Heart right ventricle (tissue), 16 donors: ENCODE results near the gene FAM131C. TPM values are rescaled to one million over a fixed set of nuclear protein-coding genes. Genes with fewer than 3 reads are reported as not detected.
"Not testable (repeated sequence)": the region's sequence is repeated elsewhere in the genome, so short reads cannot be mapped to it uniquely, and the experiment has no call there.

Experiments
- ATAC-seq, 8 donors: fragments of 200-7000 bp; cut with Tn5 transposase; one replicate each; pipeline ENCODE4 v1.9.1; 2020; ENCODE audit warnings: mild to moderate bottlenecking in 8 of 8, moderate library complexity in 8 of 8, moderate number of reproducible peaks in 1 of 8
- DNase-seq, 2 donors: peaks; one replicate each; pipeline ENCODE4 v3.0.0-alpha.2; 2020
- H3K27ac ChIP-seq, 10 donors: fragments of 200-600 bp; sonication (generic) in 2 of 10; one replicate each; pipeline versions ENCODE4 v1.5.0 to v1.8.0; 2020 to 2022; ENCODE audit warnings: mild to moderate bottlenecking in 3 of 10
- H3K27me3 ChIP-seq, 7 donors: fragments of 200-600 bp; one replicate each; pipeline ENCODE4 v1.8.0; 2021 to 2022; ENCODE audit warnings: mild to moderate bottlenecking in 2 of 7
- H3K36me3 ChIP-seq, 9 donors: fragments of 200-600 bp; sonication (generic) in 1 of 9; one replicate each; pipeline versions ENCODE4 v1.5.0 to v1.8.0; 2020 to 2022; ENCODE audit warnings: mild to moderate bottlenecking in 2 of 9
- H3K4me1 ChIP-seq, 9 donors: fragments of 200-600 bp; sonication (generic) in 1 of 9; one replicate each; pipeline versions ENCODE4 v1.5.0 to v1.8.0; 2020 to 2022; ENCODE audit warnings: mild to moderate bottlenecking in 4 of 9
- H3K4me3 ChIP-seq, 10 donors: fragments of 200-600 bp; sonication (generic) in 2 of 10; one replicate each; pipeline versions ENCODE4 v1.5.0 to v1.8.0; 2020 to 2022; ENCODE audit warnings: mild to moderate bottlenecking in 7 of 10, moderate library complexity in 2 of 10
- H3K9me3 ChIP-seq, 11 donors: fragments of 200-600 bp in 10 of 11; sonication (generic) in 2 of 11; one replicate each; pipeline versions ENCODE4 v1.5.0 to v1.8.0; 2013 to 2022; ENCODE audit warnings: mild to moderate bottlenecking in 2 of 11, control low read depth in 1 of 11, moderate library complexity in 1 of 11
- WGBS, 2 donors: extraction: QIAGEN DNeasy Blood & Tissue Kit; methylation state at CpG; one replicate each; pipeline ENCODE4 v1.1.7; 2013; ENCODE audit warnings: inconsistent platforms in 1 of 2; 5-methylcytosine and 5-hydroxymethylcytosine counted together
- intact Hi-C, 10 donors: fragments of 100-400 bp; cut with DNase I; formaldehyde crosslinking; loops; one replicate each; pipeline versions ENCODE4 v1.11.1 to v1.14.2; 2022
- polyA plus RNA-seq, 2 donors: library from polyadenylated mRNA; stranded (reverse); fragments of 200-250 nt; gene quantifications; one replicate each; pipeline ENCODE4 v1.2.3, GENCODE V29; 2013
- total RNA-seq, 10 donors: library from RNA; stranded (reverse); fragmentation: NEBNext Ultra II Directional in 3 of 10; extraction: Animal tissue kit (Norgen Biotek cat#: 25700) in 3 of 10; gene quantifications; one replicate each; pipeline versions ENCODE4 v1.2.1 to v1.2.4, GENCODE V29; 2021 to 2023
- TF ChIP-seq, protein P1 (sequence below), 9 donors: fragments of 200-600 bp; sonication (generic) in 2 of 9; IDR thresholded peaks; one replicate each; pipeline versions ENCODE4 v1.5.0 to v1.8.0; 2021 to 2022; ENCODE audit warnings: antibody characterized with exemption in 9 of 9, mild to moderate bottlenecking in 5 of 9, moderate library complexity in 1 of 9
- donor health status: Arrhythmogenic right ventricular cardiomyopathy.
- donor health status: ischemic (EF 13 %, LVEDD 7.1; RV severe dilation, severe dysfunction).
- donor health status: healthy with polysubstance abuse.
- donor health status: DM: no; HTN: yes; CAD: no.
- donor health status: DM: no; HTN: no; CAD: no.
- donor health status: ischemic (EF 25% LVEDD 6.9; RV normal size, moderate dysfunction).
- donor health status: ischemic (EF 25% LVEDD 5.7; RV mildly dilated, moderate dysfunction).
- donor health status: healthy.
- donor health status: DM: yes; HTN: yes; CAD: no.
- donor health status: Ischemic cardiomyopathy.
- donor health status: ischemic (EF 35%, LVEDD 5.7; RV mildly dilated, moderate dysfunction).
- donor health status: nonischemic (EF 11% LVEDD 7.7; RV severe dilation, severe dysfunction).
- donor health status: DM: yes; HTN: yes; CAD: no.
- donor health status: PGD.
- donor health status: ischemic (EF 29% LVEDD 5.4; RV normal size, mild dysfunction).
- donor health status: nonischemic (EF 23%, LVEDD 6.1; RV moderate dilation, normal function).

FAM131C gene
- total and polyA plus RNA-seq, 12 donors = 0.72 to 11.8 (median 2.4) TPM

DNA sequence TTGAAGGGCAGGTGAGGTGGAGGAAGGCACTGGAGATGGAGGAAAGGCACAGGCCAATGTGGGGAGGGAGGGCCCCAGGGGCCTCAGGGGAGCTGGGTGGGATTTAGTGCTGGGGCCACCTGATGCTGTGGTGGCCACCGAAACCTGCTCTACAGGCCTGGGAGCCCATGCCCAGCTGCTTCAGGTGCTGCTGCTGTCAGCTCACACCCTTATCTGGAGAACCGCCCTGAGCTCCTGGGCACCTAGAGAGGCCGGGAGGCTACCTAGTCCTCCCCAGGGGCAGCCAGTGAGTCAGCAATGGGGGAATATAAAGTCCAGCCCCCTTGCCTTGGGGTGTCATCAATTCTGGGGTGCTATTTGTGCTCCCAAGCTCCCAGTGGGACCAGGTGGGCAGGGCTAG lies 12.2 kb downstream of the FAM131C start:
- peaks cover 0 to 17% (median 6%) of the 10 kb centered on the region in 9 donors for H3K4me1 ChIP-seq
- H3K4me3 ChIP-seq = no peak overlapping the region
- ATAC-seq (no peak), DNase-seq (no peak)
- intact Hi-C loops = no loop called here
- H3K27ac ChIP-seq = no peak overlapping the region
- no peaks in the 10 kb centered on the region for H3K36me3 ChIP-seq
- 94 to 97% methylated on average over 3 of the region's 3 CpGs for WGBS, 2 donors
- TF ChIP-seq, protein P1, sequence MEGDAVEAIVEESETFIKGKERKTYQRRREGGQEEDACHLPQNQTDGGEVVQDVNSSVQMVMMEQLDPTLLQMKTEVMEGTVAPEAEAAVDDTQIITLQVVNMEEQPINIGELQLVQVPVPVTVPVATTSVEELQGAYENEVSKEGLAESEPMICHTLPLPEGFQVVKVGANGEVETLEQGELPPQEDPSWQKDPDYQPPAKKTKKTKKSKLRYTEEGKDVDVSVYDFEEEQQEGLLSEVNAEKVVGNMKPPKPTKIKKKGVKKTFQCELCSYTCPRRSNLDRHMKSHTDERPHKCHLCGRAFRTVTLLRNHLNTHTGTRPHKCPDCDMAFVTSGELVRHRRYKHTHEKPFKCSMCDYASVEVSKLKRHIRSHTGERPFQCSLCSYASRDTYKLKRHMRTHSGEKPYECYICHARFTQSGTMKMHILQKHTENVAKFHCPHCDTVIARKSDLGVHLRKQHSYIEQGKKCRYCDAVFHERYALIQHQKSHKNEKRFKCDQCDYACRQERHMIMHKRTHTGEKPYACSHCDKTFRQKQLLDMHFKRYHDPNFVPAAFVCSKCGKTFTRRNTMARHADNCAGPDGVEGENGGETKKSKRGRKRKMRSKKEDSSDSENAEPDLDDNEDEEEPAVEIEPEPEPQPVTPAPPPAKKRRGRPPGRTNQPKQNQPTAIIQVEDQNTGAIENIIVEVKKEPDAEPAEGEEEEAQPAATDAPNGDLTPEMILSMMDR (IDR thresholded peaks at IDR 0.05) = no peak
- H3K27me3 ChIP-seq = no peaks in the 10 kb centered on the region
- H3K9me3 ChIP-seq = no peaks in the 10 kb centered on the region

DNA sequence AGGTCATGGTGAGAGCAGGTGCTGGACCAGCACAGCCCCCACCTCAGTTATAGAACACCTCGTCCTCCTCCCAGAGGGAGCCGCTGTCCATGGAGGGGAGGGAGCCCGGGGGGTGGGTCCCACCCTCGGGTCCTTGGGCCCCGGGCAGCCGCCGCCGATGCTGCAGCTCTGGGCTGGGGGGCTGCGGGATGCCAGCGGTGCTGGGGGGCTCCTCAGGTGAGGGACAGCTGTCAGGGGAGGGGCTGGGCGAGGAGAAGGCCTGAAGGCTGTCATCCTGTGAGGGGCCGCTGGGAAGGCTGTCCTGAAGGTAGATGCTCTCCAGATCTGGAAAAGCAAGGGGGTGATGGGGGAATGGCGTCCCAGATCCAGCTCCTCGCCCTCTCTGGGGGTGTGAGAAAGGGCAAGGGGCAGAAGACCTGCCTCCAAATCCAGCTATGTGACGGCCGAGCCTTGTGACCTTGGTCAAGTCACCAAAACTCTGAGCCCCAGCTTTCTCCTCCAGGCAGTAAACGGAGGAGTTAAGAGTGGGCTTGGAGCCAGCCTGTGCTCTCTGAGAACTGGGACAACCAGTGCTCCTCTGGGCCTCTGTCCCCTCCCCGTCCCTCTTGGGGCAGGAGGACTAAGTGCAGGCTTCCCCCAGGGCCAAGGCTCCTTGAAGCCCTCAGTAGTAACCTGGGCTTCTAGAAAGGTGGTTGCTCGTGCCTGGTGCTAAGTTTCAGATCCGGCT lies 14.9 kb downstream of the FAM131C start:
- not testable (repeated sequence) for DNase-seq, H3K9me3 ChIP-seq, H3K4me3 ChIP-seq, H3K27me3 ChIP-seq, H3K27ac ChIP-seq, H3K36me3 ChIP-seq, H3K4me1 ChIP-seq
- intact Hi-C loops = loop anchor here in 3 of 10 donors (5.0 kb wide), 1 partner anchor 266 kb away; no protein-coding TSS in a partner anchor
- 68 to 72% methylated on average over 16 to 17 of the region's 20 CpGs for WGBS, 2 donors
- ATAC-seq = peak in 1 of 8 donors; percentile 4

DNA sequence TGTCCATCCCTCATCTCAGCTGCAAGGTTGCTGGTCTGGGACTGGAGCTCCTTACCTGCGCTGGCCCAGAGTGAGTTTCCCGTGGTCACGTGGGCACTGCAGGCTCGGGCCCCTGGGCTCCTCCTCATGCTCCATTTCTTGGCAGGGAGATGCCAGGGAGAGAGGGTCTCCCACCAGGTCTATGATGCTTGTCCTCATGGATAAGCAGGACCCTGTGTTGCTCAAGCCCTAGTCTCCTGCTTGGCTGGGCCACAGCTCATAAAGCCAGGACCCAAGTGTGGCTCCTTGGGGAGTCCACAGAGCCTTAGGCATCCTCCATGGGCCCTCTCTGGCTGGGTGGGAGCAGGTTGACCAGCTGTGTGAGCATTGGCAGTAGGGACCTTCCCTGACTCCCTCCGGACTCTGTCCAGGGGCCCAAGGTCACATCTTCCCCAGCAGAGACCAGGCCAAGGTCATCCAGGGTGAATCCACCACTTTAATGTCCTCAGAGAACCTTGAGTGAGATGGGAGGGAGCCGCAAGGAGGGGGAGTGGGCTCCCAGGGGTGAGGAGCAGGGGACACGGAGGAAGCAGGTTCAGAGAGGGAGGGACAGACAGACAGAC lies 16.0 kb downstream of the FAM131C start:
- H3K27me3 ChIP-seq, DNase-seq, H3K4me3 ChIP-seq, H3K9me3 ChIP-seq, H3K27ac ChIP-seq, H3K36me3 ChIP-seq, H3K4me1 ChIP-seq: not testable (repeated sequence)
- peak in 6 of 8 donors; percentile 1 to 28 (median 12) for ATAC-seq
- intact Hi-C loops = loop anchor here in 6 of 10 donors (1.0 to 5.0 kb wide), 5 partner anchors 24 to 265 kb away; no protein-coding TSS in a partner anchor
- WGBS, 2 donors = 63 to 72% methylated on average over 7 of the region's 7 CpGs

DNA sequence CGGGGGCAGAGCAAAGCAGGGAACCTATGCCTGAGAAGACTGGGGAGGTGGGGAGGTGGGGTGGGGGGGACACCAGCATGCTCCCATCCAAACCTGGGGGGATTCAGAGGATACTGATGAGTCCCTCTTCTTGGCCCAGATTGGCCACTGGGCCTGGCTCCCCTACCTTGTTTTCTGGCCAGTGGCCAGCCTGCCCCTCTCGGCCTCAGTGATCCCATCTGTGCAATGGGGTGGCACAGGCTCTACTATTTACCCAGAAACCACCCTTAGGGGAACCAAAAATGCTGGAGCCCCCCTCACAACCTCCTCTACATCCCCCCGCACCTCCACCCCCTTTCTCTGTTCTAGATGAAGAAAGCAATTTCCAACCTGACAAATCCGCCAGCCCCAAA lies 16.9 kb downstream of the FAM131C start:
- H3K36me3 ChIP-seq, H3K27ac ChIP-seq, H3K4me3 ChIP-seq, DNase-seq, H3K4me1 ChIP-seq, ATAC-seq, H3K9me3 ChIP-seq, H3K27me3 ChIP-seq: not testable (repeated sequence)
- intact Hi-C loops = loop anchor here in 6 of 10 donors (1.0 to 5.0 kb wide), 5 partner anchors 24 to 264 kb away; no protein-coding TSS in a partner anchor
- WGBS, 2 donors = 82 to 83% methylated on average over 3 of the region's 4 CpGs

DNA sequence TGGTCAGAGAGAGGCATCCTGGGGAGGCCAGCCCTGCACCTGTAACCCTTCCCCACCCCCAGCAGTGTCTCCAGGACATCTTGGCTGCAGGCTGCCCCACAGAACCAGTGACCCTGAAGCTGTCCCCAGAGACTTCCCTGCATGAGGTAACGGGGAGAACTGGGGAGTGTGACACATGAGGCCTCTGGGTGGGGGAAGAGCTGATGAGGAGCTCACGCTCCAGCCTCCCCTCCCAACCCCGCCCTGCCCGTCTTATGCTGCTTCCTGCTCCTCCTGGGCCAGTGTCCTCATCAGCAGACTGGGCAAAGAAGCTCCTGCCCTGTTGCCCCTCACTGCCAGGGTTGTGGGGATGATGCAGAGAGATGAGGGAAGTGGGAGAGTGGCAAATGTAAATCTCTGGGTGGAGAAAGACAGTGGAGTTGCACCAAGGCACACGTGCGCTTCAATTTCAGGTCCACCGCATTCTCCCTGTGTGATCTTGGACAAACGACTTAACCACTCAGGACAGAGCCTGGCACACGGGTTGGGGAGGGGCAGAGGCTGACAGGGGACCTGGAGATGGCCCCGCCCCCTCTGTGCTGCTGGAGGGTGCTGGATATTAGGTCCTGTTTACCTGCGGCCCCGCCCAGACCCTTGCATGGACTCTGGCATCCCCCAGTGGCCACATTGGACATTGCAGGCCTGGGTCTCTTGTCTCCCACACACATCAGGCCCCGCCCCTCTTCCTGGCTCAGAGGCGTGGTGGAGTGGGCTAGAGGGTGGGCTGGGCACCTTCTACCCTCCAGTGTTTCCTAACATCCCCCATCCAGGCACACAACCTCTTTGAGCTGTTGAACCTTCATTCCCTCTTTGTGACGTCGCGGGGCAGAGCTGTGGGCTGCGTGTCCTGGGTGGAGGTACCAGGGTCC lies 17.6 kb downstream of the FAM131C start:
- WGBS, 2 donors = 36 to 43% methylated on average over 18 of the region's 18 CpGs
- H3K9me3 ChIP-seq = no peaks in the 10 kb centered on the region
- no peaks in the 10 kb centered on the region for H3K27me3 ChIP-seq
- intact Hi-C loops = loop anchor here in 8 of 10 donors (1.0 to 5.0 kb wide), 5 partner anchors 23 to 264 kb away; no protein-coding TSS in a partner anchor
- ATAC-seq (peak; percentile 69 to 89 (median 84)), DNase-seq (peak; percentile 83)
- H3K4me1 ChIP-seq = peaks cover 0 to 7% (median 0%) of the 10 kb centered on the region in 9 donors
- H3K27ac ChIP-seq = no peak overlapping the region
- H3K36me3 ChIP-seq = no peaks in the 10 kb centered on the region
- no peak overlapping the region for H3K4me3 ChIP-seq
- TF ChIP-seq, protein P1 (IDR thresholded peaks at IDR 0.05) = peak; percentile 74 to 95 (median 90)
